Activated CD4-positive, alpha-beta T cell treated with anti-CD3 and anti-CD28 coated beads, Interleukin-2, Interleukin-4, amounts not matched to agents 100 ng/mL and 50 ng/mL, durations not matched to agents 16 hours and 8 hours (primary cell): ENCODE measurements around the gene AGMO.
"Not testable (repeated sequence)": the region's sequence is repeated elsewhere in the genome, so short reads cannot be mapped to it uniquely, and the experiment has no call there.

Experiments used
- DNase-seq: peaks from one replicate; pipeline ENCODE4 v3.0.0-alpha.2; 2020; ENCODE audit warnings: low spot score

The AGMO gene

DNA sequence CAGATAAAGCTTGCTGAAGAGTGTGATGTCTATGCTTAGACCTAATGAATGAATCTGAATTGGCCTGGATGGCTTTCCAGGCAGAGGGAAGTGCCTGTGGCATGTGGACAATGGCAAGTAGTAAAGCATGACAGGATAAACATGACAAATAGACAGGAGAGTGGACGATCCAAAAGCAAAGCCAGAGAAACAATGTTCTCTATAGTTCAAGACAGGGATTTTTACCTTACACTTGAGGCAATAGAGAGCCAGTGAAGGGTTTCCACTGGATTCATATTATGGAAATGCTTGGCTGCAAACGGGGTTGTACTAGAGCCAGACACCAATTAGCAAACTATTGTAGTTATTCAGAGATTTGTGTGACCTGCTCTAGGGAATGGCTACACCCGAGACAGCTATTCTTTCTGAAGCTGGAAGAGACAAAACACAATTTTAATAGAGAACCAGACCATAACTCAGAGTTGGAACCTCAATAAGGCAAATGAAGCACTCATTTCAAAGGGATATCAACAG is 2.3 kb downstream of the AGMO start:
- DNase-seq, result no peak

DNA sequence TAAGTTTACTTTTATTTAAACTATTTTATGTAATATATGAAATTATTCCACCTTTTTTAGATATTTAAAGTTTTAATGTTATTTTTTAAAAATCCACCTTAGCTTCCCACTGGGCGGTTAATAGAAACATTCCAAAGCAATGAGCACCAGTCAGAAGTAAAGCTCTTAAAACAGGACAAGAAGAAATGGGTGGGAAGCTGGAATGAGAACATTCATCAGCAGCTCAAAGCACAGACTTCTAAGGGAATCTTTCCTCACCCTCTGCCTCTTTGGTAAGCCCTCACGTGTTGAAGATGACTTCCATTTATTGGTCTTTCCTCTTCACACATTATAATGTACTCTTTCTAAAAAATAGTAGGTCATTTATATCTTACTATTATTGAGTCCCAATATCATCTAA is 3.1 kb downstream of the AGMO start:
- DNase-seq, result no peak

GRCh38 chr7:15557686-15558085 is 4.1 kb downstream of the AGMO start:
- DNase-seq, result no peak

GRCh38 chr7:15557186-15557585 is 4.6 kb downstream of the AGMO start:
- no peak for DNase-seq

GRCh38 chr7:15556339-15557105 is 5.3 kb downstream of the AGMO start:
- no peak for DNase-seq

DNA sequence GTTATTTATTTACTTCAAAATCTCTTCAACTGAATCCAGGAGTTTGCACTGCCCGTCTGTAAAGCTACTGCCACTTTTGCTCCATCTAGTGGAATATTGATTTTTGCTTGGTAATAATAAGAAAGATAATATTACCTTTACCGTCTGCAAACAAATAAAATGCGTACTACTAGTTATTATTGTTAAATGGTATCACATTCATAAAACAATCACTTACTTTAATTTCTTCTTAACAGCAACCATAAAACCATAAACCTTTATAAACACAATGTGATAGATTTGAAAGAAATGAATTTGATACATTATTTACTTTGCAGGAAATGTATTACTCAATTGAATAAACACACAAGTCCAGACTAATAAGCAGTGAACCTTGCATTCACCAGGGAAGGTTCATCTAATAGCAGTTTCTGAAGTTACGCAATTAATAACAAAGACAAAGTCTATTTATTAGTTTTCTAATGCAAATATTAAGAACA is 6.4 kb downstream of the AGMO start:
- no peak for DNase-seq

- DNase-seq, result no peak
These were observed 7.1 kb downstream of the AGMO start for GRCh38 chr7:15554744-15555143.

DNA sequence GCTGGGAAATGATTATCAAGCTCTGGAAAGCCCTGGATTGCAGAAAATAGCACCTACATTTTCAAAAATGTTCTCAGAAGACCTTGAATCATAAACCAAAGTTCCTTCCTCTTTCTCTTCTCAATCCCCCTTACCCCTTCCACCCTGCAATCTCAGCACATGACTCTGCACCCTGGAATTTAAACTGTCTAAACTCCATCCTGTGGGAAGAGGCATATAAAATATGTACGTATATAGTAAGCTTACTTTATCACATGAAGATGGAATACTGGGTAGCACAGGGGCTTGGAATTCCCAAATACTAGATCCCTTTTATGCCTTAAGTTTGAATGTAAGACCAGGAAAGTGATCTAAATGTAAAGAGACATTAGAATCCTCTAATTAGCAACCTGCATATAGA is 7.7 kb downstream of the AGMO start:
- DNase-seq, result no peak

DNA sequence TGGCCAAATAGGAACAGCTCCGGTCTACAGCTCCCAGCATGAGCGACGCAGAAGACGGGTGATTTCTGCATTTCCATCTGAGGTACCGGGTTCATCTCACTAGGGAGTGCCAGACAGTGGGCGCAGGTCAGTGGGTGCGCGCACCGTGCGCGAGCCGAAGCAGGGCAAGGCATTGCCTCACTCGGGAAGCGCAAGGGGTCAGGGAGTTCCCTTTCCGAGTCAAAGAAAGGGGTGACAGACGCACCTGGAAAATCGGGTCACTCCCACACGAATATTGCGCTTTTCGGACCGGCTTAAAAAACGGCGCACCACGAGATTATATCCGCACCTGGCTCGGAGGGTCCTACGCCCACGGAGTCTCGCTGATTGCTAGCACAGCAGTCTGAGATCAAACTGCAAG is 14.5 kb downstream of the AGMO start:
- not testable (repeated sequence) for DNase-seq

GRCh38 chr7:15546272-15546792 is 15.5 kb downstream of the AGMO start:
- no peak for DNase-seq

DNA sequence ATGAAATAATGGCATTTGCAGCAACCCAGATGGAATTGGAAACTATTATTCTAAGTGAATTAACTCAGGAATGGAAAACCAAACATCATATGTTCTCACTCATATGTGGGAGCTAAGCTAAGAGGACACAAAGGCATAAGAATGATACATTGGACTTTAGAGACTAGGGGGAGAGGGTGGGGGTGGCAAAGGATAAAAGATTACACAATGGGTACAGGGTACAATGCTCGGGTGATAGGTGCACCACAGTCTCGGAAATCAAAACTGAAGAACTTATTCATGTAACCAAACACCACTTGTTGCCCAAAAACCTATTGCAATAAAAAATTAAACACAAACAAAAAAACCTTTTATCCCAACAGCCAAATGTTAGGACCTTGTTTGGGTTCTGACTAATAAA is 17.8 kb downstream of the AGMO start:
- no peak for DNase-seq

DNA sequence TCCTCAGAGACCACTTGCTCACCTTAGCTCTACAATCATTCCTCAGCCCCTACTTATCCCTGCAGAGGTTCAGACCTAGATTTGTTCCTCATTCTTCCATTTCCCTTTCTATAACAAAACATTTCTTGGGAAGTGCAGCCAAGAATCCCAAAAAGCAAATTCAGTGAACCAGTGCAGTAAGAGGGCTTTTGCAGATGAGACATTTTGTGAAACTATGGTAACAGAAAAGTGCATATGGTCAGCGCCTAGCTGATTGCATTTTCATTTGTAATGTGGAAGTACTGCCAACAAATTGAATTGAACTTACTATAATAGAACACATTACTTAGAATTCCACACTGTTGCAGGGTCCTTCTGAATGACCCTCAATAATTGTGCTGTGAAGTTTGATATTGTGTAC is 18.6 kb downstream of the AGMO start:
- no peak for DNase-seq

GRCh38 chr7:15527648-15528047 is 34.2 kb downstream of the AGMO start:
- no peak for DNase-seq

GRCh38 chr7:15525652-15526263 is 36.1 kb downstream of the AGMO start:
- no peak for DNase-seq

DNA sequence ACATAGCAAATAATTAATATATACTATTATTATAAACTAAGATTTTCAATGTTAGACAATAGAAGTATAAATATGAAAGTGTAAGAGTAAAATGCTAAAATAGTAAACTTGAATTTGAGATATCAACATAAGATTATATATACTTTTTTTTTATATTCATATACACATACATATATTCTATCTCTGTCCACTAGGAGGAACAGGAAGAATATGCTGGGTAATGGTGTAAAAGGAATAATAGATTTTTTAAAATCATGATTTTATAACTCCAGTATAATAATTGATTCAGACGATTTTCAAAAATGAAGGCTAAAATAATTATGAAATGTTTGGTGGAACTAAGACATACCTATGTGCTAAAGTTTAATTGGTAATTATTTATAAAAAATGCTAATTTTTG is 37.7 kb downstream of the AGMO start:
- DNase-seq, result no peak

DNA sequence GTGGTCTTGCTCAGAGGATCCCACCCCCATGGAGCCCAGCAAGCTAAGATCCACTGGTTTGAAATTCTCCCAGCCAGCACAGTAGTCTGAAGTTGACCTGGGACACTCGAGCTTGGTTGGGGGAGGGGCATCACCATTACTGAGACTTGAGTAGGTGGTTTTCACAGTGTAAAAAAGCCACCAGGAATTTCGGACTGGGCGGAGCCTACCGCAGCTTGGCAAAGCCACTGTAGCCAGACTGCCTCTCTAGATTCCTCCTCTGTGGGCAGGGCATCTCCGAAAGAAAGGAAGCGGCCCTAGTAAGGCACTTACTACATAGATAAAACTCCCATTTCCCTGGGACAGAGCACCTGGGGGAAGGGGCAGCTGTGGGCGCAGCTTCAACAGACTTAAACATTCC is 44.0 kb downstream of the AGMO start:
- not testable (repeated sequence) for DNase-seq

DNA sequence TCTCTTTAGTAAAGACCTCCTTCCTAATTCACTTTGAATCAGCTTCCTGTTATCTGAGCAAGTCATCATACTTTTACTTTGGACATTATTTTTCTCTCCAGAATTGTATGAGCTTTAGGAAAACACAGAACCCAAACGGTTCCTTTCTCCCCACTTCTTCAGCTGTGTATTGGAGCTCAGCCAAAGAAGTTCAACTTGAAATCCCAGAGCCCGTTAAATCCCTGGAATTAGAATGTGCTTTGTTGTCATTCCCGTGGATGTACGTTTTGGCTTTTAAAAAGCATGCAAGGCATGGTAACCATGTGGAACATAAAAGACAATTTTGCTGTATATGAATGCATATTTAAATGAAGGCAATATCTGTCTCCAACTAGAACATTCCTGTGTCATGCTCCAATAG is 46.6 kb downstream of the AGMO start:
- no peak for DNase-seq

DNA sequence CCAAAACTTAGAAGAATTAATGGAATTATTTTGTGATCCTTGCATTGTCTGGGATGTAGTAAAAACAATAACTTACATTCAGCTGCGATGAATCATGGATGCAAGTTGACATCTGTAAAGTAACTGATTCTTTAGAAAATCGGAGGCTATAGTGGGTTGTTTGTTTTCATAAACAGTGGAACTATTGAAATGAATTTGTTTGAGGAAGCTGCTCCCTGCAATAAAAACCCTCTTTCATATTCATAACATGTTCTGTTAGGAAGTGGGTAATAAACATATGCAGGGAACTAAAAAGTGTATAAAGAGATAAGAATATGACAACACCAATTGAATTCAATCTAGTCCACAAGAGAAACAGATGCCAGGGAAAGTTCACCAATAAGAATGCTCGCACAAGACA is 53.6 kb downstream of the AGMO start:
- DNase-seq, result no peak

DNA sequence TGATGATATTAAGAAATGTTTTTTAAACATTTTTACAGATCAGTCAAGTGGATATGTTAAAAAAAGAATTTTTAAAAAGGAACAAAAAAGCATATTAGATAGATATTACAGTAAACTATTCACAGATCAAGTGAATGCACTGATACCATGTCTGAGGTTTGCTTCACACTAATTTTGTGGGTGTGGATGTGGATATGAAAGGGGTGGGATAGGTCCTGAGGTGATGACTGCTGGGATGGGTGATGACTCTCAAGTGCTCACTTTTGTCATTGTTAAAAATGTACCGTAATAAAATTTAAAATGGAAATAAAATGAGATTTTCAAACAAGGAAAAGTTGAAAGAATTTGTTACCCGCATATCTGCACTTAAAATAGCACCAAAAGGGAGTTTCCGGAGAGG is 54.1 kb downstream of the AGMO start:
- DNase-seq, result no peak

GRCh38 chr7:15507171-15507570 is 54.6 kb downstream of the AGMO start:
- no peak for DNase-seq

GRCh38 chr7:15505761-15506160 is 56.1 kb downstream of the AGMO start:
- DNase-seq, result no peak

- DNase-seq, result no peak
These were observed 57.5 kb downstream of the AGMO start for GRCh38 chr7:15504351-15504750.

DNA sequence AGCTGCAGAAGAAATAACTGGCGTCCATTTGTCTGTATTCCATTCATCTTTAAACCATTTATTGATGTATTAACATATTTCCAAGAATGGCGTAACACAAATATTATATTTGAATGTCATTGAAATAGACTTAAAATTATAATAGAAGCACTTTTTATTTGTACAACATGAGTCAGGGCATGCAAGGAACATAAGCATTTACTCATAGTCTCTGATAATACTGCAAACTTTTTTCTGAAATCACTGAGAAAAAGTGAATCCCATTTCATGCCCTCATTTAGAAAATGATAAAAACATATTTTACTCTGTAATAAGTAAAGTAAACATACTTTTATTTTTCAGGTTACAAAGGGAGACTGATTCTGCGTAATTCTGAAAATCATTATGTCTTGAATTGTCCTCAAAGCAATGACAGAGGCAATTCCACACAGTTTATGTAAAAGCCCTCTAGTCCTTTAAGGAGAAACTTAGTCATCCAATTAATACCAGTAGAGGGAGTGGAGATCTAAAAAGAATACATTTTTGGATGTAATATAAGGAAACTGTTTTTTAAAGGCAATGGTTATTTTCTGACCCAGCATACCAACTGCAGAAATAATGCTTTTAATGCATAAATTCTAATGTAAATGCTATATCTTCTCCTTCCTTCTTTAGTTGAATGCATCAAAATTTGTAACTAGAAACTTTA is 58.1 kb downstream of the AGMO start:
- no peak for DNase-seq
